ENCODE measurements around the gene STIL.
A peak's percentile ranks its signal among the peaks of the same experiment; 100 is the strongest.

STIL gene

DNA sequence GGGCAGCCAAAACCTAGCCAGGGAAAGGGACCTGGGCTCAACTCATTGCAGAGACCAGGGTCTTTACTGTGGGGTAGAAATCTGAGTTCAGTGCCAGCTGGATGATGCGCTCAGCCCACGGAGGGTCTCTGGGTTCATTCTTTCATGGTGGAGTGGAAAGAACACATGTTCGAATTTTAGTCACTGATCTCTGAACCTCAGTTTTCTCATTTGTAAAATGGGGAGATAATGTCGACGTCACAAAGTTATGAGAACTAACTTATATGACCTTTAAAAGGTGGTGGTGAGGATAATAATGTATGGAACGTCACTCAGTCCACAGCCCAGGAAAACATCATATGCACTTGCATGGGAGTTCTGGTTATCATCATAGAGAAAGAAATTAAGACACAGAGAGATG lies 80.8 kb downstream of the STIL start:
- no peaks in the 10 kb centered on the region for H3K36me3 ChIP-seq (replicated peaks)
- no peak overlapping the region for H3K27ac ChIP-seq
- in situ Hi-C loops (cut with HindIII; ENCODE audit: low pct_ligation_motif_present, low sequenced_read_pairs): no loop called here
- H3K4me3 ChIP-seq (ENCODE audit: low read depth, low read length): no peak overlapping the region
- no peak for DNase-seq
- H3K27me3 ChIP-seq (replicated peaks): peaks cover 58% of the 10 kb centered on the region
- no peak for TF ChIP-seq CTCF (IDR thresholded peaks at IDR 0.05; ENCODE audit: low read depth, low read length, missing control alignments)

- in situ Hi-C loops (cut with HindIII; ENCODE audit: low pct_ligation_motif_present, low sequenced_read_pairs): no loop called here
- H3K4me3 ChIP-seq (ENCODE audit: low read depth, low read length): no peak within 1 kb of the TSS
- peaks cover 67% of the 10 kb centered on the region for H3K27me3 ChIP-seq (replicated peaks)
- no peak within 1 kb of the TSS for H3K27ac ChIP-seq
- no peaks in the 10 kb centered on the region for H3K36me3 ChIP-seq (replicated peaks)
- TF ChIP-seq CTCF (IDR thresholded peaks at IDR 0.05; ENCODE audit: low read depth, low read length, missing control alignments): no peak
- no peak for DNase-seq
Measured at GRCh38 chr1:47232187-47232874, 81.6 kb downstream of the STIL start, which contains the start of gene TAL1. Gene TAL1, minus strand, starts transcription at chr1:47232225. Its CDS starts 6,337 bp downstream, at chr1:47225888.

DNA sequence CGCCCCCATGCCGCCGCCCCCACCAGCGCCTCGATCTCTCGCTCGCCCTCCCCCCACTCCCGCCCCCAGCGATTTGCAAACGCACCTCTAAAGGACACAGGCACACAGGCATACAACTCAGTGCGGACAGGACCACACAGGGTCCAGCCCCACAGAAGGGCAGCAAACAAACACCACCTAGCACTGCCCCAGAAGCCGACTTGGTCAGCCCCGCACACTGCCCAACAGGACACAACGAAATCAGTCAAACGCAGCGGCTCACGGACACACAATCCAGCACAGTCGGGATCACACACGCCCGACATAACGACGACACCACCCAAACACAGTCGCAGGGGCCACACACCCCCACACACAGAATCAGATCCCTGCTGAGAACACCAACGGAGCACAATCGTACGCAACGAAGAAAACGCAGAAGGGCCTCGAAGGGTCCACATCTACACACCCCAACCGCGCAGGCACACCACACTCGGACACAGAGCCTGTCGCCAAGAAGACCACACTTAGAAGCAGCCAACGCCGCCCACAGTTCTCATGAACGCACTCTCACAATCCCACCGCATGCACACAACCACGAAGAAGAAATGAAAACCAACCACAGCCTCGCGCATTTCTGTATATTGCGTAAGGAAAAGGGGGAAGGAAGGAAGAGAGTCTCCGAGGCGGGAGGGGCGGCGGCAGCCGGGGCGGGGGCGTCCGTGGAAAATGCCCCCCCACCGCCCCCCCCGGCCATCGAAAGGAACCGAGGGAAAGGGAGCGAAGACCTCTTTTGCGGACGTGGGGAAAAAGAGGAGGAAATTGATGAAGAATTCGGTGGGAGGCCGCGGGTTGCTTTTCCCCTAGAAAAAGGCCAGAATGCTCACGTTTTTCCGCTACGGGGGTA lies 82.4 kb downstream of the STIL start:
- no peak overlapping the region for H3K27ac ChIP-seq
- peaks cover 75% of the 10 kb centered on the region for H3K27me3 ChIP-seq (replicated peaks)
- in situ Hi-C loops (cut with HindIII; ENCODE audit: low pct_ligation_motif_present, low sequenced_read_pairs): no loop called here
- TF ChIP-seq CTCF (IDR thresholded peaks at IDR 0.05; ENCODE audit: low read depth, low read length, missing control alignments): no peak
- no peaks in the 10 kb centered on the region for H3K36me3 ChIP-seq (replicated peaks)
- peak; percentile 14 for DNase-seq
- H3K4me3 ChIP-seq (ENCODE audit: low read depth, low read length): no peak overlapping the region

GRCh38 chr1:47230692-47231300 lies 83.2 kb downstream of the STIL start:
- Histone ChIP-seq H3K27ac (no peak overlapping the region), H3K36me3 (replicated peaks) (no peaks in the 10 kb centered on the region), H3K27me3 (replicated peaks) (peaks cover 82% of the 10 kb centered on the region), H3K4me3 (ENCODE audit: low read depth, low read length) (no peak overlapping the region)
- no peak for TF ChIP-seq CTCF (IDR thresholded peaks at IDR 0.05; ENCODE audit: low read depth, low read length, missing control alignments)
- in situ Hi-C loops (cut with HindIII; ENCODE audit: low pct_ligation_motif_present, low sequenced_read_pairs): no loop called here
- no peak for DNase-seq

DNA sequence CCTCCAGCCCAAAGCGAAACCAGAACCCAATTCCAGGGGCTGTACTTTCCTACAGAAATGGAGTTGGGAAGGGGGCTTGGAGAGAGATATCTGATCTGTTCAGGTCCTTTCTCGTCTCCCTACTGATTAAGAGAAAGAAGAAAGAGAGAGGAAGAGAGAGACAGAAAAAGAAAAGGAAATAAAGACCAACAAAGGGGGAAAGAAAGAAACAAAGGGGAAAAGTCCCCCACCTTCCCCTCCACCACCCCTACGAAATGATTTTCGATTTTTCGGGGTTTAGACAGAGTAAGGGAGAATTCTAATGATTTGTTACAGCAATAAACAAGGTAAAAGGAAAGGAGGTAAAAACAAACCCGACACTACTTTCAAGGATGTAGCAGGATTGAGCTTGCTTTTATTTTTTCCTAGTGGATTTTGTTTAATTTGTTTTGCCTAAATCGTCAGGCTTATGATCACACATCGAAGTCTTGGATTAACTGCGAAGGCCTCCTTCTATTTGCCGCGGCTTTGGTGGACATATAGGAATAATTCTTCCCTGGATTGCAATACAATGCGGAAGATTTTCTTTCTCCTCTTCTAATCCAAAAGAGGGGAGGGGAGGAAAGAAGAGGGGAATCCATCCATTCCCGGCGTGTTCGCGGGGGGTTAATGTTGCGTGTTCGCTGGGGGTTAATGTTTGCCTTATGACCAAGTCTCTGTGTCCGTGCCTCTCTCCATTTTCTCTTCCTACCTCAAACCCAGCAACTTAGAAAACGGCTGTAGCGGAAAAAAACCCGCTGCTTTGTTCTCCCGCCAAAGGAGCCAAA lies 83.9 kb downstream of the STIL start:
- DNase-seq: no peak
- peaks cover 89% of the 10 kb centered on the region for H3K27me3 ChIP-seq (replicated peaks)
- no peak overlapping the region for H3K27ac ChIP-seq
- no peak overlapping the region for H3K4me3 ChIP-seq (ENCODE audit: low read depth, low read length)
- H3K36me3 ChIP-seq (replicated peaks): no peaks in the 10 kb centered on the region
- in situ Hi-C loops (cut with HindIII; ENCODE audit: low pct_ligation_motif_present, low sequenced_read_pairs): no loop called here
- TF ChIP-seq CTCF (IDR thresholded peaks at IDR 0.05; ENCODE audit: low read depth, low read length, missing control alignments): no peak

All from brain microvascular endothelial cell (primary cell).